HG02970 (cell line): Measurements from ENCODE around the gene LTA.

Source experiments
- ATAC-seq: cut with Tn5 transposase; IDR thresholded peaks from one replicate; pipeline ENCODE4 v1.9.1; 2021; ENCODE audit warnings: mild to moderate bottlenecking, moderate library complexity, moderate number of reproducible peaks; ENCODE audit not compliant: unreplicated experiment, low FRiP score

Gene LTA

GRCh38 chr6:31568537-31568961 lies 3.5 kb upstream of the LTA start:
- ATAC-seq = peak; percentile 55

- ATAC-seq = no peak
Observed at GRCh38 chr6:31569861-31570536, 2.1 kb upstream of the LTA start.

GRCh38 chr6:31573239-31574105 lies 1.4 kb downstream of the LTA start:
- ATAC-seq = no peak

GRCh38 chr6:31574106-31575061 lies 2.3 kb downstream of the LTA start:
- no peak for ATAC-seq

GRCh38 chr6:31575335-31575901 lies 3.3 kb downstream of the LTA start, which contains the start of gene TNF:
Gene TNF (plus strand): TSS chr6:31575565. CDS start chr6:31575742, 177 bp downstream.
- ATAC-seq = no peak

GRCh38 chr6:31575952-31576685 lies 4.0 kb downstream of the LTA start:
- no peak for ATAC-seq

GRCh38 chr6:31576897-31577578 lies 4.9 kb downstream of the LTA start:
- no peak for ATAC-seq

GRCh38 chr6:31577579-31577966 lies 5.5 kb downstream of the LTA start:
- ATAC-seq = no peak

- ATAC-seq = no peak
Observed at GRCh38 chr6:31578184-31579118, 6.4 kb downstream of the LTA start.

- ATAC-seq = no peak
Observed at GRCh38 chr6:31579119-31579505, 7.0 kb downstream of the LTA start.

GRCh38 chr6:31579546-31580437 lies 7.7 kb downstream of the LTA start:
- ATAC-seq = no peak

GRCh38 chr6:31580438-31580740 lies 8.3 kb downstream of the LTA start:
- no peak for ATAC-seq

- ATAC-seq = peak; percentile 42
Observed at GRCh38 chr6:31580807-31581433, 8.8 kb downstream of the LTA start.

GRCh38 chr6:31581434-31582229 lies 9.5 kb downstream of the LTA start:
- no peak for ATAC-seq

- ATAC-seq = no peak
Observed at GRCh38 chr6:31582230-31582643, 10.1 kb downstream of the LTA start, which contains the start of gene LTB. Gene LTB (minus strand): TSS chr6:31582424. CDS start chr6:31582417, 7 bp downstream.

- ATAC-seq = no peak
Observed at GRCh38 chr6:31585491-31585890, 13.4 kb downstream of the LTA start.
